ENCODE results near the gene PLD5. TPM values are rescaled to one million over a fixed set of nuclear protein-coding genes. Genes with fewer than 3 reads are reported as not detected.
"Not testable (repeated sequence)": the region's sequence is repeated elsewhere in the genome, so short reads cannot be mapped to it uniquely, and the experiment has no call there.

Gene PLD5
- total and polyA plus RNA-seq, 5 experiments from 2014 or later = 0.22 TPM; not detected in 4

DNA sequence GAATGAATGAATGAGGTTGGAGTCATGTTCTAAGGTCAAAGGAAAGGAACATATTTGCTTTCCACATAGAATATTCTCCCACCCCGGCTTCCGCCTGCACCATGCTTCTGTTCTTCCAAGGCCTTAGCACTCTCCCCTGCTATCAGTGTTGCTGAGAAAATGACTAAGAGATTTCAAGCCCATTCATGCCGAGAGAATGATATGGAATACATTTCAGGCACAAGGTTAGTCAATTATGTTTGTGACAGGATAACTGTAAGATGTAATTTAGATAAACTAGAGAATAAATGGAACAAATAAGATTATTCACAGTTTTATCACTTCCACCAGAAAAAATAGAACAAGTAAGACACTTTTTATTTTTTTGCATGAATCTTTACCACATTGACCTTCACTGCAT, 122.6 kb downstream of the PLD5 start:
- ATAC-seq = no peak
- H3K4me3 Mint-ChIP-seq = no peak overlapping the region
- H3K4me1 Mint-ChIP-seq = no peaks in the 10 kb centered on the region
- peaks cover 0 to 23% (median 10%) of the 10 kb centered on the region in 5 donors for H3K27me3 Mint-ChIP-seq
- no peaks in the 10 kb centered on the region for H3K36me3 Mint-ChIP-seq
- H3K9me3 Mint-ChIP-seq = peaks cover 0 to 2% (median 0%) of the 10 kb centered on the region in 9 donors
- no peak for DNase-seq
- POLR2A ChIA-PET = no interaction called here
- no peak overlapping the region for H3K27ac Mint-ChIP-seq

DNA sequence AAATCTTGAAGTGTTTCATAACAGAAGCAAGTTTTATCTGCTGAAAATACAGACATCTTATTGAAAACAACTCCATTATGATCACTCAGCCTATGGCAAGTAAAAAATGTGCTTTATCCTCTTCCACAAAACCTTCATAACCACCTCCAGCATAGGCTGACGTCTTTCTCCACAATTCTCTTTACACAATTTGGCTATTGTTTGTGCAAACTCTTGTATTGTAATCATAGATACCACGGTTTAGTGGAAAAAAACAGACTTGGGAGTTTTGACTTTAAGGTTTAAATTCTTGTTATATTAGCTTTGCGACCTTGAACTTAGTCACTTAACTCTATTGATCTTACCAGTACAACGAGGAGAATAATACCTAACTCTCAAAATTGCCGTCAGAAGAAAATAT, 126.1 kb downstream of the PLD5 start:
- no peak overlapping the region for H3K27ac Mint-ChIP-seq
- no peak overlapping the region for H3K4me3 Mint-ChIP-seq
- H3K9me3 Mint-ChIP-seq = peaks cover 0 to 4% (median 0%) of the 10 kb centered on the region in 9 donors
- H3K4me1 Mint-ChIP-seq = no peaks in the 10 kb centered on the region
- ATAC-seq = no peak
- no peak for DNase-seq
- no peaks in the 10 kb centered on the region for H3K36me3 Mint-ChIP-seq
- peaks cover 0 to 12% (median 0%) of the 10 kb centered on the region in 5 donors for H3K27me3 Mint-ChIP-seq
- POLR2A ChIA-PET = no interaction called here

DNA sequence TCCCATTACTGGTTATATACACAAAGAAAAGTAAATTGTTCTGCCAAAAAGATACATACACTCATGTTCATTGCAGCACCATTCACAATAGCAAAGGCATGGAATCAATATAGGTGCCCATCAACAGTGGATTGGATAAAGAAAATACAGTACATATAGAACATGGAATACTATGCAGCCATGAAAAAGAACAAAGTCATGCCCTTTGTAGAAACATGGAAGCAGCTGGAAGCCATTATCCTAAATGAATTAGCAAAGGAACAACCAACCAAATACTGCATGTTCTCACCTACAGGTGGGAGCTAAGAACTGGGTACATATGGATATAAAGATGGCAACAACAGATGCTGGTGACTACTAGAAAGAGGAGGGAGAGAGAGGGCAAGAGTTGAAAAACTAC, 132.6 kb downstream of the PLD5 start:
- no peak overlapping the region for H3K4me3 Mint-ChIP-seq
- peaks cover 0 to 18% (median 3%) of the 10 kb centered on the region in 9 donors for H3K9me3 Mint-ChIP-seq
- POLR2A ChIA-PET = no interaction called here
- H3K27me3 Mint-ChIP-seq = peaks cover 0 to 20% (median 1%) of the 10 kb centered on the region in 5 donors
- no peaks in the 10 kb centered on the region for H3K4me1 Mint-ChIP-seq
- no peak for ATAC-seq
- H3K36me3 Mint-ChIP-seq = no peaks in the 10 kb centered on the region
- H3K27ac Mint-ChIP-seq = no peak overlapping the region
- DNase-seq = no peak

DNA sequence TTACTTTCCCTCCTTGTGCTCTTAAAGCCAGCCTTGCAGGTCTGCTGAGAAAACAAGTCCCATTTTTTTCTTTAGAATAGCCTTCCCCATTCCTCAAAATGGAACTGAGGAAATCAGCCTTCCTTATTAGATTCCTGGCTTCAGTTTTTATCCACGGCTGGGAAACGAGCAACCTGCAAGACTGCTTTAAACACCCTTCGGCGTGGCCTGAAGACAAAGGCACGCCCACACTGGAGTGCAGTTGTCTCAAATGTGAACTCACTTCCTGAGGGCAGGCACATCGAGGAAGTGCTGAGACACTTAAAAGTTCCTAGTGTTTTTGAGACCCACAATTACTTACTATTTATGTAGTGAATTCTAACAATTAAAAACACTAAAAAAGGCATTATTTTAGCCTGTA, 148.4 kb downstream of the PLD5 start:
- ATAC-seq, H3K4me3 Mint-ChIP-seq, H3K27ac Mint-ChIP-seq, POLR2A ChIA-PET, H3K36me3 Mint-ChIP-seq, H3K4me1 Mint-ChIP-seq, DNase-seq, H3K27me3 Mint-ChIP-seq: not testable (repeated sequence)
- peaks cover 0 to 27% (median 9%) of the 10 kb centered on the region in 9 donors for H3K9me3 Mint-ChIP-seq

DNA sequence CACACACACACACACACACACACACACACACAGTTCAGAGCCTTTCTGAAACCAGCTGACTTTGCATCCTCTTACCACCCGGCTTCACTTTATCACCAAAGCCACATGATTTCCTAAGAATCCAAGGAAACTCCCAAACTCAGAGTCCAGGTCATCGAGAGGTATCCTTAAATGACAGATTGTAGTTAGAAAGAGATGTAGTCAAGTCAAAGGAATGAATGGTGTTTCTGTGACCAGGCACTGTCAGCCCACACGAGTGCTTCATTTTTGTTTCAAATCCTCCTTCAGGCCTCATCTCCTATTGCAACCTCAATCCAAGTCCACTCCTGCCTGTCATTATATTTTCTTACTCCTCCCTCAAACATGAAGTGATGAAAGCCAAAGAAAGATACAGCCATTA, 174.1 kb downstream of the PLD5 start:
- H3K27ac Mint-ChIP-seq, H3K36me3 Mint-ChIP-seq, H3K9me3 Mint-ChIP-seq, H3K4me1 Mint-ChIP-seq, H3K27me3 Mint-ChIP-seq, H3K4me3 Mint-ChIP-seq, DNase-seq, ATAC-seq, POLR2A ChIA-PET: not testable (repeated sequence)

DNA sequence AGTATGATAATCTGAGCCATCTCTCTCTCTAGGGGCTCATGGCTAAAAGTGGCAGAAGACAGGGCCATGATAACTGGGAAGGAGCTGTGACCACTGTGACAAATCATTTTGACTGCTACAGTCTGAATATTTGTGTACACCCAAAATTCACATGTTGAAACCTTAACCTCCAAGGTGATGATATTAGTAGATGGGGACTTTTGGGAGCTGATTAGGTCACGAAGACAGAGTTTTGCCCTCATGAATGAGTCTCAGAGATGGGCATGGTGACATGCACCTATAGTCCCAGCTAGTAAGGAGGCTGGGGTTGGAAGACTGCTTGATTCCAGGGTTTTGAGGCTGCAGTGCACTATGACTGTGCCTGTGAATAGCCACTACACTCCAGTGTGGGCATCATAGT, 174.9 kb downstream of the PLD5 start:
- Mint-ChIP-seq H3K4me3 (no peak overlapping the region), H3K4me1 (no peaks in the 10 kb centered on the region), H3K27me3 (peaks cover 0 to 7% (median 0%) of the 10 kb centered on the region in 5 donors), H3K9me3 (peaks cover 0 to 17% (median 3%) of the 10 kb centered on the region in 9 donors), H3K36me3 (peaks cover 0 to 8% (median 0%) of the 10 kb centered on the region in 3 donors), H3K27ac (no peak overlapping the region)
- DNase-seq = no peak
- no peak for ATAC-seq
- POLR2A ChIA-PET = no interaction called here

DNA sequence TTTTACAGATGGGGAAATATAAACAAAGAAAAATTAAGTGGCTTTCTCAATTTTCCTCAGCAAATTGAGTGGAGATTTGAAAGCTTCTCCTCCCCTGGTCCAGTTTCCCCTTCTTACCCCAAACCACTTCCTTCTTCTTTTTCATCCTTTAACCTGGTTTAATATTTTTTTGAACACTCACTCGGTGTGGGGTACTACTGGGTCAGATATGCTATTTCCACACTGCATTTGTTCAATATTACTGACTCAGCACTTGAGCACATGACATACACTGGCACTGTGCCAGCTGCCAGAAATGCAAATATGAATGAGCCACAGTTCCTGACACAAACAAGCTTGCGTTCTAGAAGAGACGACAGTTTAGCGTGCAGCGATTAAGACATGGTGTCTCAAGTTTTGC, 193.6 kb downstream of the PLD5 start:
- Mint-ChIP-seq H3K27me3 (peaks cover 0 to 13% (median 3%) of the 10 kb centered on the region in 5 donors), H3K9me3 (peaks cover 0 to 31% (median 3%) of the 10 kb centered on the region in 9 donors)
- H3K27ac Mint-ChIP-seq, H3K4me1 Mint-ChIP-seq, H3K36me3 Mint-ChIP-seq, DNase-seq, ATAC-seq, POLR2A ChIA-PET, H3K4me3 Mint-ChIP-seq: not testable (repeated sequence)

DNA sequence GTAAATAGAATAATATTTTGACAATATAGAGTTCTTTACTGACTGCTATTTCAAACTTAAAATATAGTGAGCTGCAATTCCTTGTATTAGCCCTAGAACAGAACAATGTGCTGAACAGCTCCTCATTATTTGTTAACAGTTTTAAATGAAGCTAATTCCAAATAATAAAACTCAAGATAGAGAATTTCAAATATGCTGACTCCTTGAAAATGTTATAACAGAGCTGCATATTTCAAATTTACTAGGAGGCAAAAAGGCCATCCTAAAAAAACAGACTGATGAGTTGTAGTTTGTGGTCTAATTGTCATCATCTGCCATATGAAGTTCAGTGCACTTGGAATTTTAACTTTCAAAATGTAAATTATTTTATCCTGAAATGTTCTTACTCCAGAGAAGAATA, 197.1 kb downstream of the PLD5 start:
- DNase-seq, ATAC-seq, H3K36me3 Mint-ChIP-seq, H3K4me1 Mint-ChIP-seq, H3K27ac Mint-ChIP-seq, H3K4me3 Mint-ChIP-seq, POLR2A ChIA-PET: not testable (repeated sequence)
- peaks cover 0 to 30% (median 3%) of the 10 kb centered on the region in 9 donors for H3K9me3 Mint-ChIP-seq
- H3K27me3 Mint-ChIP-seq = peaks cover 0 to 15% (median 6%) of the 10 kb centered on the region in 5 donors

DNA sequence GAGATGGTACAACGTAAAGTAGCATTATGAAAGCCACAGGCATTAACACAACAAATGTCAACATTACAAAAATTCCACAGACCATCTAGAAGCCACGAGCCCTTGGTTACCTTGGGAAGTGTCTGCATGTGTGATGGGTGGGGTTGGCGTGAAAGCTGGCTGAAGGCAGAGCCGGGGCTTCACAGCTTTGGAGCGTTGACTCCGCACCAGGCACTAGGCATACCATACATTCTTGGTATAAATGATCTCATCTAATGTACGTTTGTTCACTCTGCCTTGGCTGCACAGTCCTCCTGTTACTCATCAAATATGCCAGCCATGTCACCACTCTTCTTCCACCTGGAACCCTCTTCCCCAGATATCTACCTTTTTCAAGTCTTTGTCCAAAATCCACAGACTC, 202.5 kb downstream of the PLD5 start:
- POLR2A ChIA-PET = not testable (repeated sequence)

DNA sequence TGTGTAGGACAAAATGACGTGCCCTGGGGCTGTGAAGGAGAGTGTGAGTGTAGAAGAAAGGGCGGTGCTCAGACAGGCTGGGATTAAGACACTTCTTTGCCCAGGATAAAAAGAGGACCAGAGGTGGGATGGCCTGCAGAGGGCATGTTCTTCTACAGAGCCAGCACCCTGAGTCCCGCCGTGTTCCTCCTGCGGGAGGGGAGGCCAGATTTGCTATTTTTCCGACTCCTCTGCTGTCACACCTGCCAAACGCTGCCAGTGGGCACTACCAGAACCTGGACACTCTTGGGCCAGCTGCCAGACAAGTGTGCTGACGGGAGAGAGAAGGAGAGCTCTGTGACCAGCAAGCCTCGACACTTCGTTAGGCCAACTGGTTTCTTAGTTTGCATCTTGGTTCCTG, 206.4 kb downstream of the PLD5 start:
- Mint-ChIP-seq H3K27me3 (peaks cover 0 to 19% (median 3%) of the 10 kb centered on the region in 5 donors), H3K27ac (no peak overlapping the region), H3K4me3 (no peak overlapping the region), H3K9me3 (peaks cover 0 to 16% (median 4%) of the 10 kb centered on the region in 9 donors), H3K36me3 (no peaks in the 10 kb centered on the region), H3K4me1 (no peaks in the 10 kb centered on the region)
- no peak for ATAC-seq
- POLR2A ChIA-PET = no interaction called here
- DNase-seq = no peak

More for the DNA sequence above, 202.5 kb downstream of the PLD5 start:
- H3K27ac Mint-ChIP-seq, DNase-seq, ATAC-seq, H3K36me3 Mint-ChIP-seq, H3K4me3 Mint-ChIP-seq, H3K4me1 Mint-ChIP-seq: not testable (repeated sequence)
- Mint-ChIP-seq H3K27me3 (peaks cover 0 to 27% (median 5%) of the 10 kb centered on the region in 5 donors), H3K9me3 (peaks cover 0 to 16% (median 4%) of the 10 kb centered on the region in 9 donors)

DNA sequence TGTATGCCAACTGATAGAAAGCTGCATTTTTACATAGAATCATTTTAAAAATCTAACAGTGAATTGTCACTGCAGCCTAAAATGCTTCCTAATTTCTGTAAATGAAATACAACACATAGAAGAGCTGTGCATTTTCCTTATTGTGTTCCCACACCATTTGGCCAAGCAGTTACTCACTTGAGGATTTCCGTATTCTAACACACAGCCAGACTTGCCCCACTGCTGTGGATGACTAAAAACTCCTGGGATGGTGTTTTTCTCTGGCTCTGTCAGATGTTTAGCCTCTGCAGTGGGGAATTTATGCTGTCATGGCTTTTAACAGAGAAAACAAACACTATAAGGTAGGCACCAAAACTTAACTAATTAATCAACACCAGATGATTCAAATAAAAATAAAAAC, 209.6 kb downstream of the PLD5 start:
- H3K36me3 Mint-ChIP-seq, H3K4me3 Mint-ChIP-seq, ATAC-seq, POLR2A ChIA-PET, DNase-seq, H3K9me3 Mint-ChIP-seq, H3K4me1 Mint-ChIP-seq, H3K27ac Mint-ChIP-seq: not testable (repeated sequence)
- peaks cover 0 to 12% (median 0%) of the 10 kb centered on the region in 5 donors for H3K27me3 Mint-ChIP-seq

DNA sequence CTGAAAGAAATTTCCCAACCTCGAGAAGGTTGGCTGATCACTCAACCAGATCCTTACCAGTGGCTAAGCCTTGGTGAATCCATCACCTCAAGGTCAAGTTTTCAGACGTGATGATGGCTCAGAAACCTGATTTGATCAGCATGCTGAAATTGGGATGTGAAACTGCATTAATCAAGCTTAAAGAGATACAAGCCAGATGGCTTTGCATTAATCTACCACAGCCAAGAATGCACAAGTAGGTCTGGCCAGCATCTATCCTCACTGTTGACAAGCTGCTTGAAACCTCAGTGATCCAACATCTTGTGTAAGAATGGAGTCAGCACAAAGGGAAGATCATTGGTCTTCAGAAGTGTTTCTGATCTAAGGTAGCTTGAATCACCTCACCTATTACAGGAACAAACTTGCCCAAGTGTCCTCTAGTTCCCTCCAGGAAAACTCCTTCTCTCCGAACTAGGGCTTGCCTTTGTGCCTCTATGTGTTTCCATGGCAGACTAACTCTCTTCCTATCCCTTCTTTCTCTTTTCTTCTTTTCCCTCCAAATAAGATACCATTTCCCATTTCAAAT, 210.3 kb downstream of the PLD5 start:
- POLR2A ChIA-PET, H3K9me3 Mint-ChIP-seq, DNase-seq, H3K4me1 Mint-ChIP-seq, H3K36me3 Mint-ChIP-seq, ATAC-seq, H3K27me3 Mint-ChIP-seq, H3K4me3 Mint-ChIP-seq, H3K27ac Mint-ChIP-seq: not testable (repeated sequence)

DNA sequence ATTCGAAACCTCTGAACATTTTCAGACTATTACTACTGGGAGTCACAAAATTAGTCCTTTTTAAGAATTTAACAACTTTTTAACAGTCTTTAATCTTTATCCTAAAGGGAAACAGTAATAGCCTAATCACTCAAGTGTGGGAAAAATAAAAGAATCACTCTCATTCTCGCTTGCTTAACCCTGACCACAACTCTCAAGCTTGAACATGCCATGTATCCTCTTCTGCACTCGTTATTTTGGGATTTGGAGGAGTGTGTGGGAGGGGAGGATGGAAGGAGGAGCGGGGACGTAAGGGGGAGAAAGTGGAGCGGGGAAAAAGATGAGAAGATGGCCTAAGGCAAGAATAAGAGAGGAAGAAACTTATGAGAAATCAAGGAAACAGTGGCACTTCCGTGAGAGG, 215.8 kb downstream of the PLD5 start:
- H3K27me3 Mint-ChIP-seq, H3K36me3 Mint-ChIP-seq, H3K4me3 Mint-ChIP-seq, H3K9me3 Mint-ChIP-seq, POLR2A ChIA-PET, H3K4me1 Mint-ChIP-seq, DNase-seq, ATAC-seq, H3K27ac Mint-ChIP-seq: not testable (repeated sequence)

DNA sequence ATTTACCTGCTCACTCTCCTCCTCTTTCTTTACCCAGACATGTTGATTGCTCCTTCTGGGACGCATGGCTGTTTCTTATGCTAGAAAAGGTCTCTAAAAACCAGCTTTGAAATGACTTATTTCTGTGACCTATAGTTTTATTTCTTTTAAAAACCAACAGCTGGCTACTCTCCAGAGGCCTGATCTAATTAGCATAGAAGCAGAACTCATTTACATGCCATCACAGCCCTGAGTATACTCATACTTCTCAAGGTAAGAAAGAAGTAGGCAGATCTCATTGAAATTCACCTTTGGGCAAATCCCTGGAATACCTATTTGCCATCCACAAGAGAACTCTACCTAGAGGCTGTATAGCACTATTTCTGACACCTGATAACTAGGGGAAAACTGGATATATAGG, 230.7 kb downstream of the PLD5 start:
- H3K4me1 Mint-ChIP-seq, DNase-seq, POLR2A ChIA-PET, ATAC-seq, H3K36me3 Mint-ChIP-seq, H3K27ac Mint-ChIP-seq, H3K4me3 Mint-ChIP-seq, H3K9me3 Mint-ChIP-seq: not testable (repeated sequence)
- H3K27me3 Mint-ChIP-seq = peaks cover 0 to 14% (median 0%) of the 10 kb centered on the region in 5 donors
